GM21737 (cell line): ENCODE results near the gene PAOX.
"Not testable (repeated sequence)": the region's sequence is repeated elsewhere in the genome, so short reads cannot be mapped to it uniquely, and the experiment has no call there.

Experiments used
- ATAC-seq: cut with Tn5 transposase; IDR thresholded peaks from one replicate; pipeline ENCODE4 v1.9.1; 2021; ENCODE audit warnings: mild to moderate bottlenecking, moderate library complexity; ENCODE audit not compliant: unreplicated experiment

PAOX gene

GRCh38 chr10:133403359-133403758 lies 24.3 kb downstream of the PAOX start:
- ATAC-seq, result no peak

GRCh38 chr10:133403784-133404183 lies 24.7 kb downstream of the PAOX start:
- ATAC-seq, result no peak

DNA sequence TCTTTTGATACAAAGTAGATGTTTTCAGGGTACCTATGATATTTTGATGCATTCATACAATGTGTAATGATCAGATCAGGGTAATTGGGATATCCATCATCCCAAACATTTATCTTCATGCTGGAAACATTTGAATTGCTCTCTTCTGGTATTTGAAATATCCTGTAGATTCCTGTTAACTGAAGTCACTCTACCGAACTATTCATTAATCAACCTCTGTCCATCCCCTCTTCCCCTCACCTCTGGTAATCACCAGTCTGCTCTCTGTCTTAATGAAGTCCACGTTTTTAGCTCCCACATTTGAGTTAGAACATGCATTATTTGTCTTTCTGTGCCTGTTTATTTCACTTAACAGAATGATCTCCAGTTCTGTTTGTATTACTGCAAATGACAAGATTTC lies 26.2 kb downstream of the PAOX start:
- no peak for ATAC-seq

GRCh38 chr10:133405844-133406527 lies 26.9 kb downstream of the PAOX start:
- ATAC-seq, result peak; percentile 41

DNA sequence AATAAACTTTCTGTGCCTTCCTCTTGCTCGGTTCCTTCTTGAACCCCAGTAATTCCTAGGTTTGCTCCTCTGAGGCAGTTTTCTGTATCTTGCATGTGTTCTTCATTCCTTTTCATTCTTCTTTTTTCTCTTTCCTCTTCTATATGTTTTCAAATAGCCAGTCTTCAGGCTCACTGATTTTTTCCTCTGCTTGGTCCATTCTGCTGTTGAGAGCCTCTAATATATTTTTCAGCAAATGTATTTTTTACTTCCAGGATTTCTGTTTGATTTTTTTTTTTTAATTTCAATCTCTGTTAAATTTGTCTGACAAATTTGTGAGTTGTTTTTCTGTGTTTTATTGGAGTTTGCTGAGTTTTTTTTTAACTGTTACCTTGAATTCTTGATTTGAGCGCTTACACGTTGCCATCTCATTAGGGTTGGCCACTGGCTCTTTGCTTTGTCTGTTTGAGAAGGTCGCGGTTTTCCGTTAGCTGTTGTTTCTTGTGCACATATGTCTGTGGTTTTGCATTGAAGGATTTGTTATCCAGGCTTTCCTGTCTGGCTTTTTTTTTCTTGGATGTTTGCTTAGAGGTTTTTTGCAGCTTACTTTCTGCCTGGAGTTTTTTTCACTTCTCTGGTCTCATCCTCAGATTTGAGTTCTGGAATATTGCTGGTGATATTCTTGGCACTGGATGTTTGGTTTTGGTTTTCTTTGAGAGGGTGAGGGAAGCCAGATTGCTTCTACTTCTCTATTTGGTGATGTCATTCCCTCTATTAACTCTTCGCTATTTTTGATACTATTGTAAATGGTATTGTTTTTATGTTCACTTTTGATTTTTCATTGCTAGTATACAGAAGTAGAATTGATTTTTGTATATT lies 32.7 kb downstream of the PAOX start:
- no peak for ATAC-seq

GRCh38 chr10:133412381-133412711 lies 33.3 kb downstream of the PAOX start:
- no peak for ATAC-seq

GRCh38 chr10:133414401-133414800 lies 35.3 kb downstream of the PAOX start:
- not testable (repeated sequence) for ATAC-seq

- ATAC-seq, result no peak
These were observed 36.7 kb downstream of the PAOX start for GRCh38 chr10:133415752-133416151.

DNA sequence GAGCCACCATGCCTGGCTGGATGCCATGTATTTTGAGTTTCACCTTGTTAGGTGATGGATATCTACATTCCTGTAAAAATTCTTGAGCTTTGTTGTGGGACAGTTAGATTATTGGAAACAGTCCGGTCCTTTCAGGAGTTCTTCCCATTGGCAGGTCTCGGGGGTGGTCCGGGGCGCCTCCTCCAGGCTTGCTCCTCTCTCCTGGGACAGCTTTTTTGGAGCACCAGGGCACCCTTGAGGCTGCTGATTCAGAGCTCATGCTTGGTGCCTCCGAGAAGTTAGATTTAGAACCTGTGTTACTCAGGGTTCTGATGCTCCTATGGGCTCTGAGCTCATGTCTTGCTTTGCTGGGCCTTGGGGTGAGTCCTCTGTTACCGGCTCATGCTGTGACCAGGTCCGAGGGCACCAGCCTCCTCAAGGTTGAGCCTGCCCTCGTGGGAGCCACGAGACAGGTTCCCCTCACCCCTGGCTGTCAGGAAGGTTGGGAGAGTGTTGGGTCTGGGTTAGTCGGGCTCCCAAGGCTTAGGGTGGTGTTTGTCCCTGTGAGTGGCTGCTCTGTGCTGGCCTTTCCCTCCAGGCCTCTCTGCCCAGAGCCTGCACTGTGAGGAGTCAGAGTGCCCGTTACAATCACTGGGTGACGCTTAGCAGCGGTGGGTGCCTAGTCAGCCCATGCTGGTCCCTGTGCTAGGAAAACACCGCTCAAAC lies 39.4 kb downstream of the PAOX start:
- ATAC-seq, result no peak

- no peak for ATAC-seq
These were observed 40.3 kb downstream of the PAOX start for GRCh38 chr10:133419211-133419950.

DNA sequence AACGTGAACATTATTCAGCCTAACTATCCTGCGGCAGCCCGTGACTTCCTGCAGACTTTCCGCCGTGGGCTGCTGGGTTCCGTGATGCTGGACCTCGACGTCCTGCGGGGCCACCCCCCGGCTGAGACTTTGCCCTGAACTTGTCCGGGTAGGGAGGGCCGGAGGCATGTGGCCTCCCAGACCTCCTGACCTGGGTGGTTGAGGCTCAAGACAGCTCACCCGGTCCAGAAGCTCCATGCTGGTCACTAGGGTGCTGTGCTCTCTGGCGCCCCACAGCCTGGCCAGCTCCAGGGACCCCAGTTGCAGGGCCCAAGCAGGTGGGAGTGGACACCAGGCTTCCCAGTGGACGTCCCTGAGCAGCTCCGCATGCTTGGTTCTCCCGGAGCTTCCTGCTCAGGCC lies 41.0 kb downstream of the PAOX start:
- ATAC-seq, result no peak

GRCh38 chr10:133420579-133420978 lies 41.5 kb downstream of the PAOX start:
- no peak for ATAC-seq

DNA sequence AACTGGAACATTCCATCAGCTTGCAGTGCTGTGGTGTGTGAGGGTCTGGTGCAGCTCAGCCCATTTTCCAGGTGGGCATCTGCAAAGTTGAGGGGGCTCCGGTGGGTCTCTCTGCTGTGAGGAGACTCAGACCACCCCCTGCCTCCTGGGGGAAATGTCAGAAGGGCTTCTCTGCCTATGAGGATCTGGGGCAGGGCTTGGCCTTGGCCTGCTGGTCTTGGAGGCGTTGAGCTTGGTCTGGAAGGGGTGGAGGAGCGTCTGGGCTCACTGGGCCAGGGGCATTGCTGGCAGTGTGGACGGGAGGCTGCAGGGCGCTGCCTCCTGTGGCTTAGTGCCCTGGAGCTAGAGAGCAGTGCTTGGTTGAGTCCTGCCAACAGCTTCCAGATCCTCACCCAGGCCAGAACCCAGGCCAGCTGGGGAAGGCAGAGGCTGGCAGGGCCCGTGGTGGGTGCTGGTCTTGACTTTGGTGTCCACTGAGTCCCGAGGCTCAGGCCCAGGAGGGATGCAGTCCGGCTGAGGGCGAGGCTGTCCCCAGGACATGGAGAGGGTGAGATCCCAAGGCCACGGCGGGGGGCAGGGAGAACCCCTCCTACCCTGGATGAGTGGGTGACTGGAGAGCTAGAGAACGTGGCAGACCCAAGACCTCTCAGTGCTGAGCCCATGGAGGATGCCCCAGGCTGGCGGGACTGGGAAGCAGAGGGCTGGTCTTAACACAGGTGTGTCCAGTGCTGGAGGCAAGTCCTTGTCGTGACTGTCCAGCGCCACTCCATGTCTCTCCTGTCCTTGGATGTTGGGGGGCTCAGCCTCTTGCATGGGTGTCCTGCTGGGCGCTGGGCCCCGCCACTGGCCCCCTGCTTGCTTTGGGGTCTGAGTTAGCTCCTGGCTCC lies 42.5 kb downstream of the PAOX start:
- ATAC-seq, result no peak

GRCh38 chr10:133422223-133422806 lies 43.3 kb downstream of the PAOX start:
- ATAC-seq, result no peak

- ATAC-seq, result no peak
These were observed 44.0 kb downstream of the PAOX start for GRCh38 chr10:133422807-133423771.

DNA sequence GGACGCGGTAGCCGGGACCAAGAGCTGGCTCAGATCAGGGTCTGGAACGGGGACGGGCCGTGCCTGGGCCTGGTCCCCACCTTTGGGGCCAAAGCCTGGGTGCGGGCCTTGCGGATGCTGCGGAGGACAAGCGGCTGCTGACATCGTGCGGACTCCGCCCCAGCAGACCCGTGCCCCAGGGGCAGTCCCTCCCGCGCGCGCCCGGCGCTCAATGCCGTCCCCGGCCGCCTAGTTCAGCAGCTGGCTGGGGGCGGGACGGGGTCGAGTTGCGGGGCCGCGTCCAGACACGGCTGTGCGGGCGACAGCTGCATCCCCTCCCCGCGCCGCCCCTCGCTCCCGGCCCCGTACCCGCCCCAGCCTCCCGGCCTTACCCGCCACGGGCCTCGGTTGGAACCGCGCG lies 45.0 kb downstream of the PAOX start:
- ATAC-seq, result not testable (repeated sequence)

DNA sequence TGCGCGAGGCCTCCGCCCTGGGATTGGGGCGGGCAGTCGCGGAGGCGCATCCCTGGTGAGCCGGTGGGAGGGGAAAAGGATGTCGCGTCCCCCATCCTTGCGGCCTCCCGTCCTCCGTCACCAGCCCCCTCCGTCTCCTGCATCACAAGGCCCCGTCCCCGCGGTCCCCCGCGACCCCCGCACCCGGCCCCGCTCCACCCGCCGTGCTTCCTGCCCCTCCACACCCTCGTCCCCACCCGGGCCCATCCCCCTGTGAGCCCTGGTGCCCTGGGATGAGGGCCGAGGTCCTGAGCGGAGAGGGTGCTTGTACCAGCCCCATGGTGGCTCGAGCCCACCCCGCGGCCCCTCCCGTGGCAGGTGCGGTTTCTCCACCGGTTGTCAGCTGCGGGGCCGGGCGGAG lies 45.5 kb downstream of the PAOX start, which contains the start of gene SPRN:
Gene SPRN (minus strand): TSS at position 25 of the 400 bp plus-strand sequence. CDS start 944 bp downstream, outside the sequence.
- not testable (repeated sequence) for ATAC-seq

DNA sequence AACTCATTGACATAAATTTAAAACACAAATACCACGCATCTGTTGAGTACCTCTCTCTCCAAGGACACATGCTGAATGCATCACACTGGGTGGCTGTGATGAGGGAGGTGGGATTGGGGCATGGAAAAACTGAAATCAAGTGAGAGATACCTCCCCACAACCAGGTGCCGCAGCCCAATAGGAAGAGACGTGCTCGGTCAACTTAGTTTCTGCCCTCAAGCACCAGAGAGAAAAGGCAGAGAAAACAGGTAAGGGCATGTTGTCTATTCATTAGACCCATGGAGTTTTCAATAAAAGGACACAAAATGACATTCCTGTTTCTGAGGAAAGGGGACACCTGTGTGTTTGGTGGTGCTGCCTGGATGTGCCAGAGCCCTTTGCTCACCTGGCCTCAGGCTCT lies 50.5 kb downstream of the PAOX start:
- not testable (repeated sequence) for ATAC-seq
